Activated gamma-delta T cell (primary cell): ENCODE results near the gene CFAP46.
"Not testable (repeated sequence)": the region's sequence is repeated elsewhere in the genome, so short reads cannot be mapped to it uniquely, and the experiment has no call there.

Source experiments
- DNase-seq: peaks from one replicate; lab custom pipeline; 2025; lab: John Stamatoyannopoulos, UW

Gene CFAP46

GRCh38 chr10:132962623-132963429 lies 20.5 kb upstream of the CFAP46 start:
- DNase-seq, result no peak

- no peak for DNase-seq
Observed at GRCh38 chr10:132961787-132962622, 19.6 kb upstream of the CFAP46 start.

- no peak for DNase-seq
Observed at GRCh38 chr10:132961420-132961786, 19.0 kb upstream of the CFAP46 start.

GRCh38 chr10:132960631-132961419 lies 18.5 kb upstream of the CFAP46 start:
- DNase-seq, result no peak

- DNase-seq, result no peak
Observed at GRCh38 chr10:132960071-132960472, 17.7 kb upstream of the CFAP46 start.

- DNase-seq, result no peak
Observed at GRCh38 chr10:132959559-132959961, 17.2 kb upstream of the CFAP46 start.

- DNase-seq, result no peak
Observed at GRCh38 chr10:132958883-132959558, 16.7 kb upstream of the CFAP46 start.

GRCh38 chr10:132957981-132958882 lies 15.9 kb upstream of the CFAP46 start:
- DNase-seq, result no peak

- no peak for DNase-seq
Observed at GRCh38 chr10:132957131-132957530, 14.8 kb upstream of the CFAP46 start.

- not testable (repeated sequence) for DNase-seq
Observed at GRCh38 chr10:132956259-132956658, 13.9 kb upstream of the CFAP46 start.

- DNase-seq, result no peak
Observed at GRCh38 chr10:132955479-132955878, 13.1 kb upstream of the CFAP46 start.

GRCh38 chr10:132953428-132953827 lies 11.1 kb upstream of the CFAP46 start:
- no peak for DNase-seq

- DNase-seq, result no peak
Observed at GRCh38 chr10:132951926-132952325, 9.6 kb upstream of the CFAP46 start.

- DNase-seq, result no peak
Observed at GRCh38 chr10:132948351-132948750, 6.0 kb upstream of the CFAP46 start.

GRCh38 chr10:132947843-132948242 lies 5.5 kb upstream of the CFAP46 start:
- no peak for DNase-seq

GRCh38 chr10:132946806-132947546 lies 4.6 kb upstream of the CFAP46 start:
- no peak for DNase-seq

GRCh38 chr10:132946311-132946710 lies 3.9 kb upstream of the CFAP46 start:
- no peak for DNase-seq

GRCh38 chr10:132945894-132946255 lies 3.5 kb upstream of the CFAP46 start:
- no peak for DNase-seq

- no peak for DNase-seq
Observed at GRCh38 chr10:132945125-132945893, 2.9 kb upstream of the CFAP46 start.
